WI38 (cell line): ENCODE results near the gene KANK2.
"Not testable (repeated sequence)": the region's sequence is repeated elsewhere in the genome, so short reads cannot be mapped to it uniquely, and the experiment has no call there.

Experiments used
- H3K4me3 ChIP-seq: 2 replicates; pipeline ENCODE4 v1.5.1; 2011; ENCODE audit warnings: low read depth, mild to moderate bottlenecking, control low read depth, low read length
- CTCF ChIP-seq: IDR thresholded peaks from 2 replicates; pipeline ENCODE4 v1.5.1; 2012; ENCODE audit warnings: low read depth, mild to moderate bottlenecking, control low read depth, low read length

The KANK2 gene

GRCh38 chr19:11141937-11142527 lies 55.3 kb downstream of the KANK2 start:
- TF ChIP-seq CTCF = no peak
- H3K4me3 ChIP-seq = no peak overlapping the region

- no peak for TF ChIP-seq CTCF
- no peak overlapping the region for H3K4me3 ChIP-seq
These were observed 56.4 kb downstream of the KANK2 start for GRCh38 chr19:11140896-11141295.

- not testable (repeated sequence) for H3K4me3 ChIP-seq
These were observed 57.3 kb downstream of the KANK2 start for GRCh38 chr19:11140023-11140538.

GRCh38 chr19:11138601-11139300 lies 58.6 kb downstream of the KANK2 start:
- TF ChIP-seq CTCF = no peak
- H3K4me3 ChIP-seq = peak overlapping the region; percentile 18; the same call in 1 of the 2 replicates

- peak; percentile 86 for TF ChIP-seq CTCF
- peak overlapping the region; percentile 29; the same call in 1 of the 2 replicates for H3K4me3 ChIP-seq
These were observed 59.6 kb downstream of the KANK2 start for GRCh38 chr19:11137542-11138384.

- H3K4me3 ChIP-seq = no peak overlapping the region
- no peak for TF ChIP-seq CTCF
These were observed 60.8 kb downstream of the KANK2 start for GRCh38 chr19:11136400-11137101.

- H3K4me3 ChIP-seq = no peak overlapping the region
- no peak for TF ChIP-seq CTCF
These were observed 65.9 kb downstream of the KANK2 start for GRCh38 chr19:11131471-11131870.
